Measurements from ENCODE around the gene SLC16A14.

- TF ChIP-seq CTCF (conservative IDR thresholded peaks at IDR 0.05; ENCODE audit: low read length), result no peak
- TF ChIP-seq EZH2phosphoT487 (IDR thresholded peaks at IDR 0.05; ENCODE audit: borderline replicate concordance), result no peak
These were observed 56.3 kb downstream of the SLC16A14 start for GRCh38 chr2:230012267-230012884.
